ENCODE measurements around the gene AHCYL1.

- TF ChIP-seq CTCF (IDR thresholded peaks at IDR 0.05) (no peak), POLR2A (IDR thresholded peaks at IDR 0.05) (no peak)
Measured at GRCh38 chr1:109975718-109976117, 8.8 kb upstream of the AHCYL1 start.
